RCC 7860 (cell line): ENCODE measurements around the gene JPH4.

ENCODE experiments used
- DNase-seq: peaks from one replicate; pipeline ENCODE4 v3.0.0-alpha.2; 2015; ENCODE audit warnings: low spot score
- FAIRE-seq: peaks from 2 replicates; lab custom pipeline; 2012; peaks lifted over from hg19 to GRCh38; lab: Jason Lieb, UNC

JPH4 gene

DNA sequence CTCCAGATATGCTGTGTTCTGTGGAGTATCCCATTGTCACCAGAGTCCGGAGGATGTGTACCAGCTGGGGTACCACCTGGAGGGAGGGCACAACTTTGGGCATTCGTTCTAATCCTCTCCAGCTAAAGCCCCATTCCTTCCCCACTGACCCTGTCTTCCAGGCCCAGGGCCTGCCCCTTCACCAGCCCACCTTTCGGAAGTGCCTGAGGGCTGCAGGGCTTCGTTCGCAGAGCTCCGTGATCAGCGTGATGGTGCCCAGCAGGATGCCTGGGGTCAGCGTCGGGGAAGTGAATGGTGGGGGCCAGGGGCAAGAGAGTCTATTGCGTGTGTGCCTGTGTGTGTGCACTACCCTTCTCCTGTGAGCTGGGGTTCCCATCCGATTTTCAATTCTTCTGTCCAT is 13.0 kb downstream of the JPH4 start:
- no peak for FAIRE-seq
- no peak for DNase-seq

- FAIRE-seq, result no peak
Observed at GRCh38 chr14:23564876-23565275, 13.7 kb downstream of the JPH4 start.

DNA sequence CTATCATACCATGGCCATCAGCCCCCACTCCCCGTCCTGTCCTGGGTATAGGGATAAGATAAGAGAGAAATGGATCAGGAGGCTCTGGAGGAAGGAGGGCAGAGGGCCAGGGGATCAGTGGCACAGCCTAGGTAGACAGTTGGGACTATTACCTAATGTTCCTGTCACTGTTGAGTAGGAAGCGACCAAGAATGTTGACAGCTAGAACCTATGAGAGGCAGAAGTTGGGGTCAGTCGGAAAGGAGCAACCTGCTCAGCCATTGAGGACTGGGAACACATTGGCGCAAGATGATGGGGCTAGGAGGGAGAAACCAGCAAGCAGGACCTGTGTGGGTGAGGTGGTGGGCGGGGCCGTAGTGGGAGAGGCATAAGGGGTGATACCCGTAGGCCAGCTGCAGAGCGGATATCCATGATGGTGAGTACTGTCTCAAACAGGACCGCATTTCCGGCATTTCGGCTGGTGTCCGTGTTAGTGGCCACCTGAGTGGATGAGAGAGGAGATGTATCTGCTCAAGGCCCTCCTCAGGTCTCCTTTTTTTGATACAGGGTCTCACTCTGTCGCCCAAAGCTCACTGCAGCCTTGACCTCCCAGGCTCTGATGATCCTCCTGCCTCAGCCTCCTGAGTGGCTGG is 14.3 kb downstream of the JPH4 start:
- no peak for FAIRE-seq
- no peak for DNase-seq

More at GRCh38 chr14:23564876-23565275, 13.7 kb downstream of the JPH4 start:
- DNase-seq, result no peak

DNA sequence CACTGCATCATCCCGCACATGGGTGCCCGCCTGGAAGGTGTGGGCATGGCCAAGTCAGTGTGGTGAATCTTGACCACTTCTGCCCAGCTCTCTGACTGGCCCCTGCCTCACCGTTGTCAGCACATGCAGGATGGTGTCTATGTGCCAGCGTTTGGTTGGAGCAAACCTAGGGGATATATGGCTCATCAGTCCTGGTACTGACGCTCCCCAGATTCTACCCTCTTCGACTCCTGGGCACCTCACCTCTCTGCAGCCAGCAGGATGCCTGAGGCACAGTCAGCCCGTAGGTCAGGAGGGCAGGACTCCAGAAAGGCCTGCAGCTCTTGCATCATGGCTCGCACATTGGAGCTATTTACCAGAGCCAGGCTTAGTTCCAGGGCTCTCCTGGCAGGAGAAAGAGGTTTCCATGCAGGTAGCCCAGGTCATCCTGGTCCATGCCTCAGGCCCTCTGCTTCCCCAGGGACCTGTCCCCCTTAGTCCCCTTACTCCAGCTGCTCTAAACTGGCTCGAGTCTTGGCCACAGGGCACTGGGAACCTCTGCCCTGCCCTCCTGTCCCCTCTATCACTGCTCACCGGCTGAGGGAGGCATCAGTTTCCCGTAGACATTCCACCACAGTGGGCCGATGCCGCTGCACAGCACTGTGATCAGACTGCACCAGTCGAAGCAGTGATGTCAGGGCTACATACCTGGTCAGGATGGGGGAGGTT is 15.0 kb downstream of the JPH4 start:
- DNase-seq (no peak), FAIRE-seq (no peak)

GRCh38 chr14:23562822-23563472 is 15.6 kb downstream of the JPH4 start:
- FAIRE-seq (no peak), DNase-seq (no peak)

GRCh38 chr14:23561873-23562821 is 16.4 kb downstream of the JPH4 start:
- FAIRE-seq (no peak), DNase-seq (no peak)

- DNase-seq (no peak), FAIRE-seq (no peak)
Observed at GRCh38 chr14:23561259-23561658, 17.3 kb downstream of the JPH4 start.

GRCh38 chr14:23559926-23560520 is 18.6 kb downstream of the JPH4 start:
- no peak for FAIRE-seq
- no peak for DNase-seq

DNA sequence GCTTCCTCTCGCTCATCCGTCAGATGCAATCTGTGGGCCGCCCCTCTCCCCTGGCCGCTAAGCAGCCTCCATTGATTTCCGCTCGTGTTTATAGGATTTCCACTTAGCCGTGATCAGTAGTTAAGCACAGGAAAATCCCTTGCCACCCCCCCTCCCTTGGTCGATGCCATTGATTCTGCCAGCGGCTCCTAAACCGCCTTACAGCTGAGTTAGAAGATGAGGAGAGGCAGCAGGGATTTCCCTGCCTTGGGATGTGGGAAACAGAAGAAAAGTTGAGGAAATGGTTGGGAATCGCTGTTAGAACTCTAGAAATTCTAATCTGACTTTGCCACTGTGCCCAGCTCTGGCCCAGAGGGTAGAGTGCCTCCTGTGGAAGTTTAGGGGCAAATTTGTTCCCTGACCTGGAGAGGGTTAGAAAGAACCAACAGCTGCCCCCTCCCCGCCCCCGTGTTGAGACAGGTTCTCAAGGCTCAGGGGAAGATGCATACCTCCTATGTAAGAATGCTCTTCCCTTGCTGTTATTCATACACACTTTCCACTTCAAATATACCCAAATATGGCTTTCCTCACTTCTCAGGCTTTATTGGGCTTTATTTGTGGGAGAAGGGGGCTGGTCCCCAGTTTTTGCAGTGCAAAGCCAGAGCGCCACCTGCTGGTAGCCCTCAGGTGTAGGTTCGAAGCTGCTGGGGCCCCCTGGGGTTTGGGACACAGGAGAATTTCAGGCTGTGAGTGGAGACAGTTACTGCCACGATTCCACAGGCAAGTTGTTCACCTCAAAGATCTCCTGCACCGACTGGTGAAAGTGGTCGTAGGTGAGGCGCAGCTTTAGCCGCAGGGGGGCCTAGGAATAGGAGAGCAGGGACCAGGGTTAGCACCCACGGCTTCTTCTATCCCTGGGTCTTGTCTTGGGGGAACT is 19.3 kb downstream of the JPH4 start:
- DNase-seq (no peak), FAIRE-seq (no peak)

DNA sequence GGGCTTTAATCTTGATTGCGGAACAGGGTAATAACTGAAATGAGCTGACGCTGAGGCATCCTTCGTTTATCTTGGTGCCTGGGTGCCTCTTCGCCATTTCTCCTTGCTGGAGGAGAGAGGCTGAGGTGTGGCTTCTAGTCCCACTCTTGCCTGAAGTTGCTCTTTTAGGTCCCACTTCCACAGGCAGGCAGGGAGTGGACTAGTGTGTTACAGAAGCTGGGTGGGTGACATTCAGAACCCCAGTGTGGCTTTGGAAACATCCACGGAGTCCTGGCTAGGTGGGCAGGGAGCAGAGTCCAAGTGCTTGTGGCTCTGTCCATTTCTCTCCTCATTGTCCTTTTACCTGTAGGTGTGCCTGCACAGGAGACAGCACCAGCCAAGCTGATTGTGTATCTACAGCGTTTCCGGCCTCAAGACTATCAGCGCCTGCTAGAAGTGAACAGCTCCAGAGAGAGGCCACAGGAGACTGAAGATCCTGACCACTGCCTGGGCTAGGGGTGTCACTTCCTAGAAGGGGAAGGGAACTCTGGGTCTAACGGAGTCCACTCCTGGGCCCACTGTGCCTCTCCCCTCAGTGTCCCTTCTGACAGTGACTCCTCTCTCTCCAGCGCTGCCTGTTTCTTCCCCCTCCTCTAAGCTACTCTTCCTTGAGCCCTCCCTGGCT is 20.1 kb downstream of the JPH4 start:
- no peak for FAIRE-seq
- no peak for DNase-seq

DNA sequence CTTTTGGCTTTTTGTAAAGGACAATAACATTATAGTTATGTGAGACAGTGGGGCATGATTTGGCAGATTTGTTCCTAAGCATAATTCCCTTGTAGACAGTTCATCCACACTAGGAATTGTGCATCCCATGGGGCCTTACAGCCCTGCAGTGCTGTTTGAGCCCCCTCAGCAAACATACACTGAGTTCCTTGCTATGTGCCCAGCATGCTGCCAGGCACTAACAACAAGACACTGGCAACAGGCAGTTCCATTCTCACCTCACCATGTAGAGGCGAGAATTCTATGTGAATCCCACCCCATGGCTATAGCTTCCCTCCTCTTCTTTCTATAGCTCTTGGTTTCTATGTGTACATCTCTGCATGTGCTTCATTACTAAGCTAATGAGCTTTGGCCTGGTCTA is 20.6 kb downstream of the JPH4 start:
- FAIRE-seq (no peak), DNase-seq (no peak)

DNA sequence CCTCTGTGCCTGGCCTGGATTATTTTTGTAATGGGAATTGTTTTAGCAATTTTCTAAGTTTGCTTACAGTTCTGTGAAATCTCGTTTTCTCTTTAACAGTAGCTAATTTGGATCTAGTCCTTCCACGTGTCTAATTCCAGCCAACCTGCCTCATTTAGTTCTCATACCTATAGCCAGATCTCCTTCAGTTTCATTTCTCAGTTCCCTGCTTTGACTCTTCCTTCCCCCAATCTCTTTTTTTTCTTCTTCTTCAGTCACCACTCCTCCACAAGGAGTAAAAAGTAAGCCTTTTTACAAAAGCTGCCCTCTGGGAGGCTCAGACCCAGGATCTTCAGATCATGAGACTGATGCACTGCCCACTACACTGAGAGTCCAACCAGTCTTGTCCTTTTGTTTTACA is 21.1 kb downstream of the JPH4 start:
- FAIRE-seq (no peak), DNase-seq (no peak)

- no peak for FAIRE-seq
- no peak for DNase-seq
Observed at GRCh38 chr14:23556700-23557440, 21.7 kb downstream of the JPH4 start.

DNA sequence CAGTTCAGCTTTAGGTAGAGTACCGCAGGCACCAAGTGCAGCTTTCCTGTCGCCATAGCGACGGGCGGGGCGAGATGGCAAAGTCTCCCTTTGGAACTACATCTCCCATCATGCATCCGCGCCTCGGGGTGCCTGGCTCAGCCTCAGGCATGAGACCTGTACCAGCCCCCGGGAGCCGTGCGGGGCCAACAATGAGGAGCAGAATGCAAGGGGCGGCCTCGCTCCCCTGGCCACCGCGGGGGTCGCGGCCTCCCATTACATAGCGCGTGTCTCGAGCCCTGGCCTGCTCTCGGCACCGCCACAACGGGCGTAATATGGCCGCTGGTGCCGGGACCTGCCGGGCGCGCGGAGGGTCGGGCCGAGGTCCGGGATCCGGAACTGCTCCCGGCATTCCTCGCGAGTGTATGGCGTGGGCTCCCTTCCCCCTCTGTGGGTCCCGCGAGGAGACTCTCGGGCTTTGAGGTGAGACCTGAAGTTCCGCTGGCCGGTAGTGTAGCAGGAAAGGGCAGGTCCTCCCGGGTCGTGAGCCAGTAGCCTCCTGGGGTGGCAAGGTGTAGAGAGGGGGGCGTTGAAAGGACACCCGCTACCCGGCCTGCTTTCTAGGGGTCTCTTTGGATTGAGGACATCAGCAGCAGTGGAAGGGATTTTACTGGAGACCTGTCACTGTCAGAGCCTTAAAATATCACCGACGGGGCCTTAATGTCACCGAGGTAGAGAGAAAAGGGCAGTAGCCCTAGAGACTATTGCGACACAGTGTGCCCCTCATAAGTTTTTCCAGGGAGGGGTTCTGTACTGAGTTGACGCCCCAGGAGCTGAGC is 22.5 kb downstream of the JPH4 start, which contains the start of gene THTPA:
TSS of gene THTPA (plus strand) at position 390 of the 818 bp plus-strand sequence. CDS start 487 bp downstream, outside the sequence.
- DNase-seq (peak; percentile 60), FAIRE-seq (no peak)

GRCh38 chr14:23555533-23555881 is 23.1 kb downstream of the JPH4 start:
- DNase-seq (no peak), FAIRE-seq (no peak)

GRCh38 chr14:23551266-23552028 is 27.1 kb downstream of the JPH4 start, which contains the start of gene ZFHX2:
ZFHX2 (minus strand) TSS chr14:23551765; CDS start chr14:23535325, 16,440 bp downstream.
- DNase-seq (peak; percentile 12), FAIRE-seq (no peak)
